ENCODE results near the gene GRM3. TPM values are rescaled to one million over a fixed set of nuclear protein-coding genes. Genes with fewer than 3 reads are reported as not detected.

Gene GRM3
- total RNA-seq, 1 donor from 2014 or later, result not detected

GRCh38 chr7:86668315-86668714 is 24.6 kb downstream of the GRM3 start:
- no peak for DNase-seq
- no peak for ATAC-seq (ENCODE audit: poor library complexity)
- intact Hi-C loops (cut with DNase I), result no loop called here

GRCh38 chr7:86687831-86688230 is 44.1 kb downstream of the GRM3 start:
- intact Hi-C loops (cut with DNase I), result no loop called here
- DNase-seq, result no peak
- no peak for ATAC-seq (ENCODE audit: poor library complexity)

- ATAC-seq (ENCODE audit: poor library complexity), result no peak
- intact Hi-C loops (cut with DNase I), result no loop called here
- DNase-seq, result no peak
These were observed 45.7 kb downstream of the GRM3 start for GRCh38 chr7:86689363-86689762.

GRCh38 chr7:86692755-86693154 is 49.0 kb downstream of the GRM3 start:
- DNase-seq (no peak), ATAC-seq (ENCODE audit: poor library complexity) (no peak)
- intact Hi-C loops (cut with DNase I), result no loop called here

GRCh38 chr7:86706406-86706805 is 62.7 kb downstream of the GRM3 start:
- intact Hi-C loops (cut with DNase I), result no loop called here
- ATAC-seq (ENCODE audit: poor library complexity) (no peak), DNase-seq (no peak)

- no peak for DNase-seq
- ATAC-seq (ENCODE audit: poor library complexity), result no peak
- intact Hi-C loops (cut with DNase I), result no loop called here
These were observed 64.4 kb downstream of the GRM3 start for GRCh38 chr7:86708031-86708680.

GRCh38 chr7:86720306-86720705 is 76.6 kb downstream of the GRM3 start:
- intact Hi-C loops (cut with DNase I), result no loop called here
- no peak for ATAC-seq (ENCODE audit: poor library complexity)

GRCh38 chr7:86733783-86734182 is 90.1 kb downstream of the GRM3 start:
- DNase-seq (no peak), ATAC-seq (ENCODE audit: poor library complexity) (no peak)
- intact Hi-C loops (cut with DNase I), result no loop called here

More at GRCh38 chr7:86720306-86720705, 76.6 kb downstream of the GRM3 start:
- DNase-seq, result no peak

- peak; percentile 43 for DNase-seq
- peak; percentile 51 for ATAC-seq (ENCODE audit: poor library complexity)
- intact Hi-C loops (cut with DNase I), result no loop called here
These were observed 101.5 kb downstream of the GRM3 start for GRCh38 chr7:86745013-86745745.

- intact Hi-C loops (cut with DNase I), result no loop called here
- DNase-seq (no peak), ATAC-seq (ENCODE audit: poor library complexity) (no peak)
These were observed 104.0 kb downstream of the GRM3 start for GRCh38 chr7:86747698-86748097.

- ATAC-seq (ENCODE audit: poor library complexity) (no peak), DNase-seq (no peak)
- intact Hi-C loops (cut with DNase I), result no loop called here
These were observed 104.5 kb downstream of the GRM3 start for GRCh38 chr7:86748201-86748600.

- ATAC-seq (ENCODE audit: poor library complexity) (peak; percentile 45), DNase-seq (no peak)
- intact Hi-C loops (cut with DNase I), result no loop called here
These were observed 105.4 kb downstream of the GRM3 start for GRCh38 chr7:86748843-86749719.

GRCh38 chr7:86749741-86750665 is 106.3 kb downstream of the GRM3 start:
- no peak for ATAC-seq (ENCODE audit: poor library complexity)
- intact Hi-C loops (cut with DNase I), result no loop called here

GRCh38 chr7:86760236-86760635 is 116.5 kb downstream of the GRM3 start:
- ATAC-seq (ENCODE audit: poor library complexity), result no peak
- DNase-seq, result no peak
- intact Hi-C loops (cut with DNase I), result no loop called here

More at GRCh38 chr7:86749741-86750665, 106.3 kb downstream of the GRM3 start:
- no peak for DNase-seq

- no peak for ATAC-seq (ENCODE audit: poor library complexity)
- intact Hi-C loops (cut with DNase I), result no loop called here
- DNase-seq, result no peak
These were observed 118.4 kb downstream of the GRM3 start for GRCh38 chr7:86762129-86762528.

- intact Hi-C loops (cut with DNase I), result no loop called here
- ATAC-seq (ENCODE audit: poor library complexity) (no peak), DNase-seq (no peak)
These were observed 122.2 kb downstream of the GRM3 start for GRCh38 chr7:86765931-86766330.

GRCh38 chr7:86768394-86768793 is 124.7 kb downstream of the GRM3 start:
- intact Hi-C loops (cut with DNase I), result no loop called here
- no peak for DNase-seq
- ATAC-seq (ENCODE audit: poor library complexity), result no peak

GRCh38 chr7:86768967-86769760 is 125.5 kb downstream of the GRM3 start:
- intact Hi-C loops (cut with DNase I), result no loop called here
- no peak for ATAC-seq (ENCODE audit: poor library complexity)
- no peak for DNase-seq
